Measurements from ENCODE around the gene CA12.

CA12 gene

DNA sequence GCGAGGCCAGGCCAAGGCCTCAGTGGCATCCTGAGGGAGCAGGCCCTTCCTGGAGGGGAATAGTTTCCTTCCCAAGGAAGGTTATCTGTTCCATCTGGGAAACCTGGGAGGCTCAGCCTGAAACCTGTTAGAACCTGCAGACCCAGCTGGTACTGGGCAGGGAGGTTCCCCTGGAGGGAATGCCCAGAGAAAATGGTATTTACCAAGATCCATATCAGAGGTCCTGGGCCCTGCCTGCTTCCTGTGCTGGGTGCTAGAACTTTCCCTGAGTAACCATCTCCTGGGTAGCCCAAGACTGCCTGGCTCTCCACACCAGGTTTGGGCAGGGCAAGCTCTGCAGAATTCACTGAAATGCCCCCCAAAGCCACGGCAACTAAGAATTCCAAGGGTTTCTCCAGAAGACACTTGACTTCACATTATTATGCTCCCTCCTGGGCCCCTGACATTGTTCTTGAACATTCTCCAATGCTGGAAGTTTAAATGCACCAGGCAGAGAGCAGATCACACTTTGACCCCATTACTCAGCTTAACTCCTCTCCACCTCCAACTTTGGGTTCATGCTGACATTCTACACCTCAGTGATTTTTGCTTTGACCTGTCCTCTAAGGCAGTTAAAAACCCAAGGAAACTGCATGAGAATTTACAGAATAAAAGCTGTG, 2.0 kb downstream of the CA12 start:
- no peak for DNase-seq (ENCODE audit: low read depth in 2 of 2)

DNA sequence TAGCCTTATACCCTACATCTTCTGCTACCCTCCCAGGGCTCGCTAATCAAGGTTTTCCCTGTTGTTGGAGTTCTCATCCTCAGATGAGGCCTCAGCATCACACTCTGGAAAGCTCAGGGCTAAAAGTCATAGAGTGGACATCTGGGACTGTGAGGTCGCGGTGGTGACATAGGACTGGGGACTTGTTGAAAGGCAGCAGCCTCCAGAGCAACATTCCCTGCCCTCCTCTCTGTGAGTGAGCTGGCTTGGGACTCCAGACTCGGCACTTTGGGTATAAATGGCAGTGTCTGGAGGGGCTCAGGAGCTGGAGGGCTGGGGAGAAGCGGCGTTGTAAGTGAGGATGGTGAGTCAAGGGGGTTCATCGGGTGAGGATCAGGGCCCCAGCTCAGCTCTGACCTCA, 2.7 kb downstream of the CA12 start:
- DNase-seq (ENCODE audit: low read depth in 2 of 2), result no peak

GRCh38 chr15:63374686-63375520, 6.7 kb downstream of the CA12 start:
- no peak for DNase-seq (ENCODE audit: low read depth in 2 of 2)

- DNase-seq (ENCODE audit: low read depth in 2 of 2), result no peak
These were observed 7.6 kb downstream of the CA12 start for GRCh38 chr15:63373866-63374548.

- DNase-seq (ENCODE audit: low read depth in 2 of 2), result no peak
These were observed 8.3 kb downstream of the CA12 start for GRCh38 chr15:63373330-63373729.

DNA sequence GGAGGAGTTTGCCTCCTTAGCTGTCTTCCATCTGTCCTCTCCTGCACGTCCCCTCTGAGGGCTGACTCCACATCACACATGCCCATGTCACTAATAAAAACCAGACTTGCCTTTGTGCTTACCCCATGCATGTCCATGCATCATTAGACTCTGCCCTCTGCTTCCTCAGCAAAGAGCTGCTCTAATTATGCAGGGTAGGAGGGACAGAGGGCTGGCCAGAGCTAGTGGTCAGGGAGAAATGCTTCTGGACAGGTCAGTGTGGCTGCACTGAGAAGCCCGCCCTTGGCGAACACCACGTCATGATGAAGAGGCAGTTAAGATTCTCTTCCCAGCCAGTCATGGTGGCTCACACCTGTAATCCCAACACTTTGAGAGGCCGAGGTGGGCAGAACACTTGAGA, 8.9 kb downstream of the CA12 start:
- no peak for DNase-seq (ENCODE audit: low read depth in 2 of 2)

- DNase-seq (ENCODE audit: low read depth in 2 of 2), result no peak
These were observed 9.5 kb downstream of the CA12 start for GRCh38 chr15:63372018-63372705.

- no peak for DNase-seq (ENCODE audit: low read depth in 2 of 2)
These were observed 10.2 kb downstream of the CA12 start for GRCh38 chr15:63371297-63371918.

- no peak for DNase-seq (ENCODE audit: low read depth in 2 of 2)
These were observed 10.9 kb downstream of the CA12 start for GRCh38 chr15:63370764-63371163.

- DNase-seq (ENCODE audit: low read depth in 2 of 2), result no peak
These were observed 11.9 kb downstream of the CA12 start for GRCh38 chr15:63369781-63370180.

- no peak for DNase-seq (ENCODE audit: low read depth in 2 of 2)
These were observed 12.3 kb downstream of the CA12 start for GRCh38 chr15:63369296-63369695.

DNA sequence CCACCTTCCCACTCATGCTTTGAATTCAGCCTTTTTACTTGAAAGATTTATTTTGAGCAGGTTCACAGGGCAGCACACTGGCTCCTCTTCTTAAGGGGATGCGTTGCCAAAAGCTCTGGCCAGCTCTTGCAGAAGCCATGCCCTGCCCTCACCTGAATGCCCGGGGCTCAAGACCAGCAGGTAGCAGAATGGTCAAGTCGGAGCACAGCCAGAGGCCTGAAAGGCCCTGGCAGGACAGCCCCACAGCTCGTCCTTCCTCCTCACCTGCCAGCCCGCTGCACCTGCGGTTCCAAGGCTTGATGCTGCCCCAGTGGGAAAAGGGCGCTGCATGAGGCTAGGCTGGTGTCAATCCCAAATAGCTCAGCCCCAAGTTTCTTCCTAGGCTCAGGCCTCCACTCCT, 13.1 kb downstream of the CA12 start:
- DNase-seq (ENCODE audit: low read depth in 2 of 2), result no peak

- DNase-seq (ENCODE audit: low read depth in 2 of 2), result no peak
These were observed 13.7 kb downstream of the CA12 start for GRCh38 chr15:63367900-63368299.

GRCh38 chr15:63367390-63367789, 14.3 kb downstream of the CA12 start:
- no peak for DNase-seq (ENCODE audit: low read depth in 2 of 2)

DNA sequence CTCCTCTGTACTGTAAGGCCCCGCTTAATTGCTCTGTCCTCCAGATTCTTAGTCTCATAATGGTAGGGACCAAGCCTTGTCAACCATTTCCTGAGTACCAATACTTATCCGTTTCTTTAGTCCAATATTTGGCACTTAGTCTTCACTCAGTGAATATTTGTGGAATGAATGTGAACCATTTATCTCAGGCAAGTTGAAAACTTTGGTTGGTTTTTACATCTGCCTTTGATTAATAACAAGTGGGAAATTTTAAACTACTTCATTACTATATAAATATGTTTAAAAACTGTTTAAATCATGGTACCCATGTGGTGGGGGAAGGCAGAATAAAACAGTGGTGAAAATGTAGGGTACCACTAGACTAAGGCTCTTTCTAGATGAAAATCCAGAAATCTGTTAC, 15.2 kb downstream of the CA12 start:
- no peak for DNase-seq (ENCODE audit: low read depth in 2 of 2)

DNA sequence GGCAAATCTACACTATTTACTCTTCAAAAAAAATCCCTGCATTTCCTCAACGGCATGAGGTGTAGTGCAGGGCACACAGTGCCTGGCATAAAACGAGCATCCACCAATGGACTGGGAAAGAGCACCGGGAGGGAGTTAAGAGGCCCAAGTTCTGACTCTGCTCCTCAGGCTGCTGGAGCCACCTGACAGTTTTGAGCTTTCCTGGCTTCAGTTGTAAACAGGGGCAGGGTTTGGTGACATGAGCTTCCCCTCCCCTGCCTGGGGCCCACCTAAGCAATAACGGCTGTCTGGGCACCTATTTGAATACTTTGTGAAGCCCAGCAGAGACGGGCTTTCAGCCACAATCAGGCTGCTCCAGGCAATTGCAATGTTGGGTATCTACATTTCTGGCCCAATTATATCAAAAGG, 16.4 kb downstream of the CA12 start:
- no peak for DNase-seq (ENCODE audit: low read depth in 2 of 2)

DNA sequence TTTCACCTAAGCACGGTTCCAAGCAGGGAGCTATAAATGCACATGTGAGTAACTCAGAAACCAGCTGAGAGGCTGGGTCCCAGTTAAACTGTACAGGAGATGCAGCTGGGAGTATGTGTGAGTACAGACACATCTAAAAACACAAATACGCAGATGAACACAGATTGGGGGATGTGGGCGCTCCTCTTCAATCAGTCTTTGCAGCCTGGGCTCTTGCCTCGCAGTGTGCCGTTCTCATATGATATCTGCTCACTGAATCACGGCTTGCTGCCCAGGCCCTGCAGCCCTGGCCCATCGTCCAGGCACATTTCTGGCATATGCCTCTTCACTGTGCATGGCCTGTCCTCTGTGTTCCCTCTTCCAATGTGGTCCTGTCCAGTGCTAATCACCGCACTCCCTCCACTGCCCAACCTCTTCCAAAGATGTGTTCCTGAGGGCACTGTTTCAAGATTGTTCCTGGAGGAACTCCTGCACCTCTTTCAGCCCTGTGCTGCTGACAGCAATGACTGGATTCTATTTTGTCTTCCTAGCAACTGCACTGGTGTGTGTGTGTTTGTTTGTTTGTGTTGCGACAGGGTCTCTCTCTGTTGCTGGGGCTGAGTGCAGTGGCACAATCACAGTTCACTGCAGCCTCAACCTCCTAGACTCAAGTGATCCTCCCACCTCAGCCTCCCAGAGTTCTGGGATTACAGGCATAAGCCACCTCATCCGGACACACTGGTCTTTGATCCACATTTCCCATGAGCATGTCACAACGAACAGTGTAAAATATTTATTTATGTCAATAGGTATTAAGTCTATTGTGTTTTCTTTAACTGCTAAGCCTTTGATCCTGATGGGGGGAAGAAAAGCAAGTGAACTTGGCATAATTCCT, 17.0 kb downstream of the CA12 start:
- DNase-seq (ENCODE audit: low read depth in 2 of 2), result no peak

DNA sequence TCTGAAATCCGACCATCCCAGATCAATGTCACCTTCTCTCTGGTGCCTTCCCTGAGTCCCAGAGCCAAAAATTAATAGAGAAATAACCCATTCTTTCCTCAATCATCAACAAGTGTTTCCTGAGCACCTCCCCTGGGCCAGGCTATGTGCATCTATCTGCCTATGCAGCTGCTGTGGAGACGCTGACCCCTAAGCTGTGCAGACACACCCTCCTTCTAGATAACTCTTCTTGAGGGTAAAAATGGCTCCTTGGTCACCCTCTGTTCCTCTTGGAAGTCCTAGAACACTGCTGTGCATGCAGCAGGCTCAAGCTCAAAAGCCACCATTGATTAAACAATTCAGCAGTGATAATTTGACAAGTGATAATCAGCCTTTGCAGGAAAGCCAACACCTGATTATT, 18.4 kb downstream of the CA12 start:
- DNase-seq (ENCODE audit: low read depth in 2 of 2), result no peak

GRCh38 chr15:63362885-63363284, 18.8 kb downstream of the CA12 start:
- no peak for DNase-seq (ENCODE audit: low read depth in 2 of 2)

GRCh38 chr15:63362196-63362595, 19.4 kb downstream of the CA12 start:
- DNase-seq (ENCODE audit: low read depth in 2 of 2), result no peak

DNA sequence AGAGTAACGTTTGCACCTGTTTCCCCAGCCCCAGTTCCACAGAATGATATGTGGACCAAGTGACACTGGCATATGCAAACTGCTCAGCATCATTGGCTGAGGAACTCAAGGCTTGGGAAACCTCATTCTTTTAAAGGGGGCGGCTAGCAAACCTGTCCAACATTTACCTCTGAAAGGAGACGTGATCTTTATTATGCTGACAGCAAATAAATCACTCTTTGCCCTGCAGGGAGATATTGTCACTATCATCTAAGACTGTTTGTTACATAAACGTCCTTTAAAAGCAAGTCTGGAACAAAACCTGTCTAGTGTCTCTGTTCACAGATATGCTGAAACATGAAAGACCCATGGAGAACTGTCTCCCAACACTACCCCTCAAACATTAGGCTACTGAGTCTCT, 21.5 kb downstream of the CA12 start:
- no peak for DNase-seq (ENCODE audit: low read depth in 2 of 2)
